Stomach (tissue), 4 donors: Measurements from ENCODE around the gene ITGAE.

Experiments
- CTCF ChIP-seq, 7 experiments: fragments of 450-650 bp in 4 of 7; fragments of 200-600 bp in 3 of 7; sonication (generic) in 3 of 7; IDR thresholded peaks; one replicate each; pipeline ENCODE4 v1.5.1; 2016 to 2019; ENCODE audit warnings: antibody characterized with exemption in 7 of 7, control low read depth in 2 of 7, mild to moderate bottlenecking in 1 of 7
- POLR2A ChIP-seq, 4 donors: fragments of 450-650 bp; IDR thresholded peaks; one replicate each; pipeline ENCODE4 v1.6.1; 2016; ENCODE audit warnings: antibody characterized with exemption in 4 of 4, control low read depth in 2 of 4, mild to moderate bottlenecking in 1 of 4, moderate library complexity in 1 of 4

GRCh38 chr17:3747805-3748204, 53.2 kb downstream of the ITGAE start:
- no peak for TF ChIP-seq CTCF (IDR thresholded peaks at IDR 0.05)
- TF ChIP-seq POLR2A (IDR thresholded peaks at IDR 0.05), result no peak
